GF-D8 (cell line): Measurements from ENCODE around the gene CXCR3.
"Not testable (repeated sequence)": the region's sequence is repeated elsewhere in the genome, so short reads cannot be mapped to it uniquely, and the experiment has no call there.

Experiments
- DNase-seq: peaks from one replicate; lab custom pipeline; 2025; lab: John Stamatoyannopoulos, UW

Gene CXCR3

GRCh38 chrX:71636438-71637252, 18.3 kb upstream of the CXCR3 start:
- DNase-seq: no peak

GRCh38 chrX:71634366-71634765, 16.1 kb upstream of the CXCR3 start:
- no peak for DNase-seq

- no peak for DNase-seq
These were observed 14.8 kb upstream of the CXCR3 start for GRCh38 chrX:71632923-71633657.

GRCh38 chrX:71629467-71629866, 11.2 kb upstream of the CXCR3 start:
- DNase-seq: no peak

- no peak for DNase-seq
These were observed 9.5 kb upstream of the CXCR3 start for GRCh38 chrX:71627588-71628404.

GRCh38 chrX:71626576-71626975, 8.3 kb upstream of the CXCR3 start:
- no peak for DNase-seq

GRCh38 chrX:71625471-71625870, 7.2 kb upstream of the CXCR3 start:
- no peak for DNase-seq

GRCh38 chrX:71623714-71624113, 5.4 kb upstream of the CXCR3 start:
- no peak for DNase-seq

GRCh38 chrX:71622576-71623450, 4.5 kb upstream of the CXCR3 start:
- DNase-seq: peak; percentile 32

- DNase-seq: no peak
These were observed 3.8 kb upstream of the CXCR3 start for GRCh38 chrX:71622032-71622575.

- DNase-seq: no peak
These were observed 3.3 kb upstream of the CXCR3 start for GRCh38 chrX:71621603-71622002.

GRCh38 chrX:71619986-71620385, 1.7 kb upstream of the CXCR3 start:
- DNase-seq: peak; percentile 6

GRCh38 chrX:71619193-71619592, 882 bp upstream of the CXCR3 start:
- peak; percentile 25 for DNase-seq

- DNase-seq: no peak
These were observed 476 bp upstream of the CXCR3 start for GRCh38 chrX:71618787-71619186.

GRCh38 chrX:71617742-71618141, 569 bp downstream of the CXCR3 start:
- DNase-seq: no peak

- no peak for DNase-seq
These were observed 1.4 kb downstream of the CXCR3 start for GRCh38 chrX:71616672-71617529.

GRCh38 chrX:71615954-71616353, 2.4 kb downstream of the CXCR3 start:
- no peak for DNase-seq

GRCh38 chrX:71615056-71615455, 3.3 kb downstream of the CXCR3 start:
- no peak for DNase-seq

- no peak for DNase-seq
These were observed 6.1 kb downstream of the CXCR3 start for GRCh38 chrX:71612256-71612655.

- not testable (repeated sequence) for DNase-seq
These were observed 6.6 kb downstream of the CXCR3 start for GRCh38 chrX:71611736-71612135.
